HepG2 (cell line): ENCODE results near the gene KANSL3. TPM values are rescaled to one million over a fixed set of nuclear protein-coding genes. Genes with fewer than 3 reads are reported as not detected.

Experiments used
- AGO1 ChIP-seq: fragments of 200-400 bp; formaldehyde crosslinking; IDR thresholded peaks from 2 replicates; pipeline ENCODE4 v1.6.1; 2017; ENCODE audit warnings: mild to moderate bottlenecking, low read depth, low read length, moderate library complexity; ENCODE audit not compliant: poor library complexity, severe bottlenecking
- ARHGAP35 ChIP-seq: sonication (generic); formaldehyde crosslinking; IDR thresholded peaks from 2 replicates; pipeline ENCODE4 v1.9.0; 2022; ENCODE audit warnings: mild to moderate bottlenecking, inconsistent platforms, moderate library complexity, missing genetic modification reagents, borderline replicate concordance
- CBX1 ChIP-seq: IDR thresholded peaks from one replicate; pipeline ENCODE4 v1.6.1; 2016; ENCODE audit warnings: antibody characterized with exemption, low read depth
- E2F2 ChIP-seq: sonication (generic); formaldehyde crosslinking; IDR thresholded peaks from 2 replicates; pipeline ENCODE4 v1.4.0; 2020; ENCODE audit warnings: missing genetic modification reagents, borderline replicate concordance
- FOSL2 ChIP-seq: sonication (generic); formaldehyde crosslinking; IDR thresholded peaks from 2 replicates; pipeline ENCODE4 v1.4.0; 2020; ENCODE audit warnings: missing genetic modification reagents
- HDAC6 ChIP-seq: fragments of 200-600 bp; sonication (generic); IDR thresholded peaks from 2 replicates; pipeline ENCODE4 v1.7.0; 2017; ENCODE audit warnings: mild to moderate bottlenecking, antibody characterized with exemption, low read length, low read depth
- HNRNPL ChIP-seq: fragments of 200-400 bp; formaldehyde crosslinking; IDR thresholded peaks from 2 replicates; pipeline ENCODE4 v1.6.1; 2017; ENCODE audit warnings: mild to moderate bottlenecking, low read depth, low read length
- ISX ChIP-seq: sonication (generic); formaldehyde crosslinking; conservative IDR thresholded peaks from 2 replicates; pipeline ENCODE4 v1.5.0; 2020; ENCODE audit warnings: missing genetic modification reagents
- MTF2 ChIP-seq: sonication (generic); formaldehyde crosslinking; IDR thresholded peaks from 2 replicates; pipeline ENCODE4 v1.5.0; 2020; ENCODE audit warnings: missing genetic modification reagents, borderline replicate concordance
- NBN ChIP-seq: fragments of 450-650 bp; conservative IDR thresholded peaks from 2 replicates; pipeline ENCODE4 v1.6.1; 2017
- NR2F1 ChIP-seq, 2 experiments: fragments of 450-650 bp in 1 of 2; formaldehyde crosslinking in 1 of 2; IDR thresholded peaks; 2 replicates each; pipeline versions ENCODE4 v1.5.0 to v1.6.1; 2016 to 2020; ENCODE audit warnings: mild to moderate bottlenecking in 1 of 2, missing compliant biosample characterization in 1 of 2, missing genetic modification reagents in 1 of 2, moderate library complexity in 1 of 2
- PTBP1 ChIP-seq: fragments of 200-400 bp; formaldehyde crosslinking; IDR thresholded peaks from 2 replicates; pipeline ENCODE4 v1.6.1; 2018; ENCODE audit warnings: low read length, low read depth; ENCODE audit not compliant: poor library complexity, severe bottlenecking
- SALL2 ChIP-seq: sonication (generic); formaldehyde crosslinking; IDR thresholded peaks from 2 replicates; pipeline ENCODE4 v1.8.1; 2023; ENCODE audit warnings: mild to moderate bottlenecking, missing genetic modification reagents, inconsistent platforms
- SP4 ChIP-seq: sonication (generic); formaldehyde crosslinking; IDR thresholded peaks from 2 replicates; pipeline ENCODE4 v1.8.1; 2023; ENCODE audit warnings: mild to moderate bottlenecking, missing genetic modification reagents
- TARDBP ChIP-seq: sonication (generic); formaldehyde crosslinking; IDR thresholded peaks from 2 replicates; pipeline ENCODE4 v1.8.0; 2022; ENCODE audit warnings: mild to moderate bottlenecking, missing genetic modification reagents
- TOE1 ChIP-seq: sonication (generic); formaldehyde crosslinking; IDR thresholded peaks from 2 replicates; pipeline ENCODE4 v1.4.0; 2020; ENCODE audit warnings: mild to moderate bottlenecking, missing genetic modification reagents
- XBP1 ChIP-seq: sonication (generic); formaldehyde crosslinking; IDR thresholded peaks from 2 replicates; pipeline ENCODE4 v1.5.0; 2020; ENCODE audit warnings: missing genetic modification reagents
- XRCC5 ChIP-seq: fragments of 200-400 bp; formaldehyde crosslinking; optimal IDR thresholded peaks from 2 replicates; pipeline ENCODE3; 2017; ENCODE audit warnings: mild to moderate bottlenecking, low read length
- ZBTB34 ChIP-seq: sonication (generic); formaldehyde crosslinking; IDR thresholded peaks from 2 replicates; pipeline ENCODE4 v1.8.0; 2022; ENCODE audit warnings: mild to moderate bottlenecking, missing genetic modification reagents
- ZFP41 ChIP-seq: sonication (generic); formaldehyde crosslinking; IDR thresholded peaks from 2 replicates; pipeline ENCODE4 v1.4.0; 2020; ENCODE audit warnings: mild to moderate bottlenecking, missing genetic modification reagents, borderline replicate concordance
- ZNF546 ChIP-seq: sonication (generic); formaldehyde crosslinking; conservative IDR thresholded peaks from 2 replicates; pipeline ENCODE4 v1.8.1; 2023; ENCODE audit warnings: mild to moderate bottlenecking, missing genetic modification reagents
- ZSCAN20 ChIP-seq: sonication (generic); formaldehyde crosslinking; IDR thresholded peaks from 2 replicates; pipeline ENCODE4 v1.4.0; 2020; ENCODE audit warnings: missing genetic modification reagents, mild to moderate bottlenecking, borderline replicate concordance
- ZSCAN22 ChIP-seq: sonication (generic); formaldehyde crosslinking; IDR thresholded peaks from 2 replicates; pipeline ENCODE4 v1.4.0; 2020; ENCODE audit warnings: mild to moderate bottlenecking, missing genetic modification reagents
- polyA plus RNA-seq, 8 experiments: library from polyadenylated mRNA; depleted of rRNA in 3 of 8; stranded (reverse) in 7 of 8; unstranded in 1 of 8; fragments of >200 nt; fragmentation: Illumina TruSeq in 4 of 8; extraction: Trizol in 4 of 8; gene quantifications; 2 replicates each; pipeline versions ENCODE4 v1.2.1 to v1.2.3, GENCODE V29; 2011 to 2016; ENCODE audit warnings: low read depth in 4 of 8, missing spikeins in 1 of 8, mixed read lengths in 1 of 8; ENCODE audit not compliant: insufficient read depth in 1 of 8
- total RNA-seq, 5 experiments: library from RNA; depleted of rRNA; stranded (reverse); fragments of >200 nt; fragmentation: Illumina TruSeq; extraction: Trizol; gene quantifications; 2 replicates each; pipeline ENCODE4 v1.2.3, GENCODE V29; 2016; ENCODE audit warnings: low read depth in 1 of 5
- TF ChIP-seq, protein P1 (sequence below): sonication (generic); formaldehyde crosslinking; IDR thresholded peaks from 2 replicates; pipeline ENCODE4 v1.5.0; 2020; ENCODE audit warnings: missing genetic modification reagents, mild to moderate bottlenecking, borderline replicate concordance
- TF ChIP-seq, protein P2 (sequence below): sonication (generic); formaldehyde crosslinking; IDR thresholded peaks from 2 replicates; pipeline ENCODE4 v1.4.0; 2020; ENCODE audit warnings: missing genetic modification reagents, borderline replicate concordance

KANSL3 gene
- total and polyA plus RNA-seq, 2 of the 13 experiments (the other 11 are each of a cell fraction or from before 2014, with no cell fraction given): 20.8 to 37.3 TPM

- no peak for TF ChIP-seq NBN
- TF ChIP-seq PTBP1: peak; percentile 30
- no peak for TF ChIP-seq SP4
- TF ChIP-seq ZSCAN22 (CRISPR knock-in tag): no peak
- peak; percentile 72 for TF ChIP-seq XRCC5
- no peak for TF ChIP-seq TARDBP
- TF ChIP-seq ZSCAN20 (CRISPR knock-in tag): no peak
- TF ChIP-seq ZFP41 (CRISPR knock-in tag): no peak
- TF ChIP-seq ISX (CRISPR knock-in tag): no peak
- TF ChIP-seq, protein P1, sequence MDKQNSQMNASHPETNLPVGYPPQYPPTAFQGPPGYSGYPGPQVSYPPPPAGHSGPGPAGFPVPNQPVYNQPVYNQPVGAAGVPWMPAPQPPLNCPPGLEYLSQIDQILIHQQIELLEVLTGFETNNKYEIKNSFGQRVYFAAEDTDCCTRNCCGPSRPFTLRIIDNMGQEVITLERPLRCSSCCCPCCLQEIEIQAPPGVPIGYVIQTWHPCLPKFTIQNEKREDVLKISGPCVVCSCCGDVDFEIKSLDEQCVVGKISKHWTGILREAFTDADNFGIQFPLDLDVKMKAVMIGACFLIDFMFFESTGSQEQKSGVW (CRISPR knock-in tag): no peak
- peak; percentile 99 for TF ChIP-seq HNRNPL
- TF ChIP-seq HDAC6: no peak
- TF ChIP-seq XBP1 (CRISPR knock-in tag): no peak
- TF ChIP-seq FOSL2 (CRISPR knock-in tag): peak; percentile 47
- TF ChIP-seq ZNF546 (CRISPR knock-in tag): no peak
- TF ChIP-seq, protein P2, sequence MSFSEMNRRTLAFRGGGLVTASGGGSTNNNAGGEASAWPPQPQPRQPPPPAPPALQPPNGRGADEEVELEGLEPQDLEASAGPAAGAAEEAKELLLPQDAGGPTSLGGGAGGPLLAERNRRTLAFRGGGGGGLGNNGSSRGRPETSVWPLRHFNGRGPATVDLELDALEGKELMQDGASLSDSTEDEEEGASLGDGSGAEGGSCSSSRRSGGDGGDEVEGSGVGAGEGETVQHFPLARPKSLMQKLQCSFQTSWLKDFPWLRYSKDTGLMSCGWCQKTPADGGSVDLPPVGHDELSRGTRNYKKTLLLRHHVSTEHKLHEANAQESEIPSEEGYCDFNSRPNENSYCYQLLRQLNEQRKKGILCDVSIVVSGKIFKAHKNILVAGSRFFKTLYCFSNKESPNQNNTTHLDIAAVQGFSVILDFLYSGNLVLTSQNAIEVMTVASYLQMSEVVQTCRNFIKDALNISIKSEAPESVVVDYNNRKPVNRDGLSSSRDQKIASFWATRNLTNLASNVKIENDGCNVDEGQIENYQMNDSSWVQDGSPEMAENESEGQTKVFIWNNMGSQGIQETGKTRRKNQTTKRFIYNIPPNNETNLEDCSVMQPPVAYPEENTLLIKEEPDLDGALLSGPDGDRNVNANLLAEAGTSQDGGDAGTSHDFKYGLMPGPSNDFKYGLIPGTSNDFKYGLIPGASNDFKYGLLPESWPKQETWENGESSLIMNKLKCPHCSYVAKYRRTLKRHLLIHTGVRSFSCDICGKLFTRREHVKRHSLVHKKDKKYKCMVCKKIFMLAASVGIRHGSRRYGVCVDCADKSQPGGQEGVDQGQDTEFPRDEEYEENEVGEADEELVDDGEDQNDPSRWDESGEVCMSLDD (CRISPR knock-in tag): no peak
- TF ChIP-seq TOE1 (CRISPR knock-in tag): no peak
- TF ChIP-seq E2F2 (CRISPR knock-in tag): no peak
- TF ChIP-seq NR2F1 (CRISPR knock-in tag; IDR thresholded peaks at IDR 0.05): no peak
- TF ChIP-seq MTF2 (CRISPR knock-in tag): no peak
- no peak for TF ChIP-seq SALL2 (CRISPR knock-in tag)
- no peak for TF ChIP-seq ZBTB34 (CRISPR knock-in tag)
- TF ChIP-seq CBX1: peak; percentile 42
- no peak for TF ChIP-seq ARHGAP35 (CRISPR knock-in tag)
- no peak for TF ChIP-seq AGO1
These were observed 83.6 kb downstream of the KANSL3 start (continued) for GRCh38 chr2:96554293-96555145.
